IMR-90 (cell line): ENCODE measurements around the gene NFKBIB. TPM values are rescaled to one million over a fixed set of nuclear protein-coding genes. Genes with fewer than 3 reads are reported as not detected.

Experiments used
- ATAC-seq: fragments of 200-7000 bp; cut with Tn5 transposase; 2 replicates; pipeline ENCODE4 v1.9.1; 2020; ENCODE audit warnings: low read depth, mild to moderate bottlenecking, moderate library complexity
- BruUV-seq: library from RNA; stranded (reverse); fragments of 400-500 nt; replicated peaks from 2 replicates; lab custom pipeline; 2021; lab: Mats Ljungman, UMichigan
- CTCF ChIA-PET: fragments of 300-600 bp; formaldehyde crosslinking; extraction: SDS; loops from one replicate; lab custom pipeline; 2021; ENCODE audit warnings: antibody characterized with exemption; lab: Yijun Ruan, JAX
- POLR2A ChIA-PET: fragments of 300-600 bp; sonication (Branson Sonifier 250); formaldehyde crosslinking; loops from one replicate; lab custom pipeline; 2022; ENCODE audit warnings: antibody characterized with exemption; ENCODE audit not compliant: unreplicated experiment; lab: Charles Lee
- DNase-seq: peaks from one replicate; pipeline ENCODE4 v3.0.0; 2013
- H2AFZ ChIP-seq: replicated peaks from 2 replicates; pipeline ENCODE3; 2013; ENCODE audit warnings: low read length, mild to moderate bottlenecking; ENCODE audit not compliant: poor library complexity
- H2AK5ac ChIP-seq: 2 replicates; pipeline ENCODE4 v1.6.1; 2013; ENCODE audit warnings: low read depth, low read length, inconsistent platforms
- H2AK9ac ChIP-seq: replicated peaks from 2 replicates; pipeline ENCODE3; 2013; ENCODE audit warnings: mild to moderate bottlenecking, low read depth, low read length, moderate library complexity; ENCODE audit not compliant: poor library complexity
- H2BK120ac ChIP-seq: 2 replicates; pipeline ENCODE4 v1.6.1; 2013; ENCODE audit warnings: low read depth, low read length, inconsistent platforms
- H2BK15ac ChIP-seq: 3 replicates; pipeline ENCODE4 v1.6.1; 2013; ENCODE audit warnings: low read depth, low read length, inconsistent platforms
- H2BK20ac ChIP-seq: 2 replicates; pipeline ENCODE4 v1.6.1; 2013; ENCODE audit warnings: low read depth, mild to moderate bottlenecking, inconsistent platforms, low read length, moderate library complexity
- H2BK5ac ChIP-seq: 2 replicates; pipeline ENCODE4 v1.6.1; 2013; ENCODE audit warnings: mild to moderate bottlenecking, low read depth, low read length, inconsistent platforms; ENCODE audit not compliant: poor library complexity, severe bottlenecking
- H3K14ac ChIP-seq: replicated peaks from 2 replicates; pipeline ENCODE4 v1.6.1; 2013; ENCODE audit warnings: low read depth, low read length, inconsistent platforms
- H3K18ac ChIP-seq: 2 replicates; pipeline ENCODE4 v1.6.1; 2013; ENCODE audit warnings: low read depth, low read length, control low read depth
- H3K23ac ChIP-seq: 2 replicates; pipeline ENCODE4 v1.6.1; 2013; ENCODE audit warnings: low read depth, low read length, inconsistent platforms
- H3K27ac ChIP-seq: 2 replicates; pipeline ENCODE4 v1.5.1; 2013; ENCODE audit warnings: mild to moderate bottlenecking, control low read depth, low read length; ENCODE audit not compliant: insufficient read depth
- H3K27me3 ChIP-seq: 2 replicates; pipeline ENCODE4 v1.6.1; 2013; ENCODE audit warnings: low read length; ENCODE audit not compliant: control insufficient read depth, insufficient read depth
- H3K36me3 ChIP-seq: 2 replicates; pipeline ENCODE4 v1.6.1; 2013; ENCODE audit warnings: low read length, mixed read lengths; ENCODE audit not compliant: control insufficient read depth, insufficient read depth
- H3K4ac ChIP-seq: 2 replicates; pipeline ENCODE4 v1.6.1; 2013; ENCODE audit warnings: low read depth, low read length, inconsistent platforms
- H3K4me1 ChIP-seq: 2 replicates; pipeline ENCODE4 v1.6.1; 2013; ENCODE audit warnings: low read length, mixed read lengths; ENCODE audit not compliant: control insufficient read depth, insufficient read depth
- H3K4me2 ChIP-seq: 2 replicates; pipeline ENCODE4 v1.6.1; 2013; ENCODE audit warnings: low read depth, mild to moderate bottlenecking, control low read depth, low read length, moderate library complexity
- H3K4me3 ChIP-seq: 2 replicates; pipeline ENCODE4 v1.5.1; 2013; ENCODE audit warnings: low read depth, mild to moderate bottlenecking, control low read depth, low read length, moderate library complexity; ENCODE audit not compliant: insufficient read depth
- H3K56ac ChIP-seq: 2 replicates; pipeline ENCODE4 v1.6.1; 2013; ENCODE audit warnings: low read length, inconsistent platforms; ENCODE audit not compliant: insufficient read depth; ENCODE audit errors: extremely low read depth
- H3K79me1 ChIP-seq, 2 experiments: 2 replicates each; pipeline ENCODE4 v1.6.1; 2013; ENCODE audit warnings: low read length in 2 of 2, inconsistent platforms in 1 of 2, low read depth in 1 of 2
- H3K9ac ChIP-seq: 2 replicates; pipeline ENCODE4 v1.6.1; 2013; ENCODE audit warnings: low read depth, low read length, control low read depth
- H3K9me1 ChIP-seq: 2 replicates; pipeline ENCODE4 v1.6.1; 2013; ENCODE audit warnings: low read length, inconsistent platforms; ENCODE audit not compliant: insufficient read depth
- H3K9me3 ChIP-seq: 2 replicates; pipeline ENCODE4 v1.6.1; 2013; ENCODE audit warnings: low read length; ENCODE audit not compliant: control insufficient read depth, insufficient read depth
- H4K20me1 ChIP-seq: 2 replicates; pipeline ENCODE4 v1.6.1; 2013; ENCODE audit warnings: low read length, inconsistent platforms; ENCODE audit not compliant: insufficient read depth
- H4K5ac ChIP-seq: 2 replicates; pipeline ENCODE4 v1.6.1; 2013; ENCODE audit warnings: mild to moderate bottlenecking, low read depth, low read length, control low read depth
- H4K8ac ChIP-seq, 2 experiments: 2 replicates each; pipeline ENCODE4 v1.6.1; 2013; ENCODE audit warnings: low read depth in 2 of 2, low read length in 2 of 2, control low read depth in 1 of 2, inconsistent platforms in 1 of 2
- H4K91ac ChIP-seq: 2 replicates; pipeline ENCODE4 v1.6.1; 2013; ENCODE audit warnings: low read depth, low read length, inconsistent platforms; ENCODE audit not compliant: insufficient read depth
- CEBPB ChIP-seq: IDR thresholded peaks from 2 replicates; pipeline ENCODE4 v1.6.1; 2012; ENCODE audit warnings: low read depth, low read length, improper control_type of control experiment
- MAZ ChIP-seq: IDR thresholded peaks from 2 replicates; pipeline ENCODE4 v1.6.1; 2012; ENCODE audit warnings: low read depth, mild to moderate bottlenecking, low read length, improper control_type of control experiment, moderate library complexity, borderline replicate concordance
- POLR2A ChIP-seq: IDR thresholded peaks from 2 replicates; pipeline ENCODE4 v1.6.1; 2012; ENCODE audit warnings: mild to moderate bottlenecking, low read depth, low read length
- RCOR1 ChIP-seq: IDR thresholded peaks from 2 replicates; pipeline ENCODE4 v1.6.1; 2012; ENCODE audit warnings: mild to moderate bottlenecking, low read length, improper control_type of control experiment; ENCODE audit not compliant: insufficient replicate concordance
- whole genome bisulfite sequencing, 2 experiments: methylation state at CpG; one replicate each; pipeline versions ENCODE4 v1.1.5 to v1.1.7; 2013; ENCODE audit warnings: missing lambda C conversion rate in 2 of 2; ENCODE audit not compliant: insufficient read length in 1 of 2; ENCODE audit errors: extremely low coverage in 2 of 2; 5-methylcytosine and 5-hydroxymethylcytosine counted together
- dilution Hi-C: fragments of 300-500 bp; cut with HindIII; formaldehyde crosslinking; loops from one replicate; pipeline ENCODE4 v1.14.3; 2018; ENCODE audit warnings: low sequenced_read_pairs; ENCODE audit not compliant: unreplicated experiment
- in situ Hi-C: fragments of 300-500 bp; cut with MboI; formaldehyde crosslinking; loops from 3 replicates; pipeline ENCODE4 v1.14.3; 2019; ENCODE audit warnings: low sequenced_read_pairs, inconsistent platforms, mixed read lengths
- intact Hi-C: fragments of 100-400 bp; cut with micrococcal nuclease; formaldehyde crosslinking; loops from 2 replicates; pipeline ENCODE4 v1.10.0; 2022
- polyA plus RNA-seq, 3 experiments: library from polyadenylated mRNA; depleted of rRNA; stranded (reverse); fragments of >200 nt; gene quantifications; 2 replicates each; pipeline ENCODE4 v1.2.3, GENCODE V29; 2012; ENCODE audit warnings: low replicate concordance in 1 of 3
- total RNA-seq: library from RNA; depleted of rRNA; stranded (reverse); fragments of >200 nt; gene quantifications from 2 replicates; pipeline ENCODE4 v1.2.3, GENCODE V29; 2012

Gene NFKBIB
- total and polyA plus RNA-seq, 2 of the 4 experiments (the other 2 are of a cell fraction) = 7.5 to 25.5 TPM

DNA sequence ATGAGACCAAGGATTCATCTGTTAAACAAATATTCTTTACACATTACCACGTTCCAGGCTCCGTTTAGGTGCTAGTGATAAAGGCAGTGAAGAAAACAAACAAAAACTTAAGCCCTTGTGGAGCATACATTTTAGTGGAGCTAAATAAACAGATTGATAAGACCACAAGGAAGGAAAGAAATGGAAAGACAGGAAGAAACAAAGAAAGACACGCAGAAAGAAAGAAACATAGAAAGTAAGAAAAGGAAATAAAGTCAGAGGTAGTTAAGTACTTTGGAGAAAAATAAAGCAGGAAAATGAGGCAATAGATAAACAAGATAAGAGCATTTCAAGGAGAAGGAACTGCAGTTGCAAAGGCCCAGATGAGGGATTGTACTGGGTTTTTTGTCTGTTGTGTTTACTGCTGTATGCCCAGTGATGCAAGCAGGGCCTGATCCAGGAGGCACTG is 998 bp downstream of the NFKBIB start:
- TF ChIP-seq MAZ (no peak), CEBPB (peak; percentile 29; the same call in 1 of the 2 replicates), RCOR1 (no peak), POLR2A (no peak)
- no peak overlapping the region for H3K14ac ChIP-seq
- ATAC-seq (no peak), DNase-seq (no peak)
- H4K91ac ChIP-seq = no peak overlapping the region
- H4K8ac ChIP-seq = no peak overlapping the region
- peak overlapping the region; percentile 48; the same call in 1 of the 2 replicates for H3K23ac ChIP-seq
- no peaks in the 10 kb centered on the region for H3K9me3 ChIP-seq
- H3K56ac ChIP-seq = no peak overlapping the region
- H3K36me3 ChIP-seq = peaks cover 6% of the 10 kb centered on the region; the same call in 1 of the 2 replicates
- no peak overlapping the region for H3K27ac ChIP-seq
- peaks cover 20 to 49% of the 10 kb centered on the region in 2 experiments for H3K79me1 ChIP-seq
- H3K27me3 ChIP-seq = no peaks in the 10 kb centered on the region
- H3K18ac ChIP-seq = no peak overlapping the region
- BruUV-seq = no TSS peak
- H3K4me3 ChIP-seq = peak overlapping the region; percentile 66
- no CpG with 5 or more reads among the region's 3 CpGs for WGBS, 2 experiments
- H2BK20ac ChIP-seq = no peak overlapping the region
- H3K4me1 ChIP-seq = peaks cover 3% of the 10 kb centered on the region; the same call in 1 of the 2 replicates
- no peak overlapping the region for H4K5ac ChIP-seq
- in situ Hi-C loops = loop anchor here (25.0 kb wide), 1 partner anchor 163 kb away; the partner anchor contains the start of gene CAPN12
- H3K9me1 ChIP-seq = no peaks in the 10 kb centered on the region; the same call in none of the 2 replicates
- peak overlapping the region; percentile 83 for H3K4me2 ChIP-seq
- POLR2A ChIA-PET = interaction anchor here (0.9 kb wide), 1 partner anchor 37 kb away, joined by 6 read pairs; no protein-coding TSS in a partner anchor
- H2AK5ac ChIP-seq = no peak overlapping the region
- dilution Hi-C loops = no loop called here
- no peak overlapping the region for H2AFZ ChIP-seq
- no peak overlapping the region for H2BK5ac ChIP-seq
- peaks cover 4% of the 10 kb centered on the region for H4K20me1 ChIP-seq
- H2BK15ac ChIP-seq = no peak overlapping the region
- no peak overlapping the region for H2BK120ac ChIP-seq
- H3K4ac ChIP-seq = no peak overlapping the region; the same call in 1 of the 2 replicates
- intact Hi-C loops = no loop called here
- no peak overlapping the region for H2AK9ac ChIP-seq
- CTCF ChIA-PET = interaction anchor here (0.6 to 1.7 kb wide), 5 partner anchors 13 to 422 kb away, joined by 3 to 9 read pairs (median 4); partner anchors contain the start of genes MRPS12 and SARS2
- peak overlapping the region; percentile 36 for H3K9ac ChIP-seq
